ENCODE data around the gene PHLDB3.

- TF ChIP-seq CTCF (IDR thresholded peaks at IDR 0.05) = no peak
- TF ChIP-seq EZH2phosphoT487 (IDR thresholded peaks at IDR 0.05) = no peak
Measured at GRCh38 chr19:43479226-43479625, 25.3 kb downstream of the PHLDB3 start.

Measured in neural progenitor cell (in vitro differentiated cells).